PFSK-1 (cell line): Measurements from ENCODE around the gene TBPL1.

Experiments used
- FOXP2 ChIP-seq: optimal IDR thresholded peaks from 2 replicates; pipeline ENCODE3; 2011; ENCODE audit warnings: borderline replicate concordance, control low read depth, inconsistent platforms; ENCODE audit not compliant: insufficient read depth; ENCODE audit errors: extremely low read length, extremely low read depth
- POLR2AphosphoS5 ChIP-seq: IDR thresholded peaks from 2 replicates; pipeline ENCODE4 v1.6.1; 2012; ENCODE audit warnings: low read depth, mild to moderate bottlenecking, control low read depth, low read length, moderate library complexity
- REST ChIP-seq, 2 experiments: IDR thresholded peaks; 2 replicates each; pipeline versions ENCODE4 v1.6.1 to v1.8.0; 2011 to 2012; ENCODE audit warnings: low read depth in 2 of 2, low read length in 2 of 2, control low read depth in 1 of 2, inconsistent platforms in 1 of 2, mild to moderate bottlenecking in 1 of 2, moderate library complexity in 1 of 2; ENCODE audit not compliant: insufficient read depth in 1 of 2
- SIN3A ChIP-seq: IDR thresholded peaks from 2 replicates; pipeline ENCODE4 v1.6.1; 2012; ENCODE audit warnings: mild to moderate bottlenecking, low read length, moderate library complexity, borderline replicate concordance; ENCODE audit not compliant: insufficient read depth
- TAF1 ChIP-seq: IDR thresholded peaks from 2 replicates; pipeline ENCODE4 v1.6.1; 2012; ENCODE audit warnings: low read length, control low read depth, borderline replicate concordance; ENCODE audit not compliant: insufficient read depth

Gene TBPL1

DNA sequence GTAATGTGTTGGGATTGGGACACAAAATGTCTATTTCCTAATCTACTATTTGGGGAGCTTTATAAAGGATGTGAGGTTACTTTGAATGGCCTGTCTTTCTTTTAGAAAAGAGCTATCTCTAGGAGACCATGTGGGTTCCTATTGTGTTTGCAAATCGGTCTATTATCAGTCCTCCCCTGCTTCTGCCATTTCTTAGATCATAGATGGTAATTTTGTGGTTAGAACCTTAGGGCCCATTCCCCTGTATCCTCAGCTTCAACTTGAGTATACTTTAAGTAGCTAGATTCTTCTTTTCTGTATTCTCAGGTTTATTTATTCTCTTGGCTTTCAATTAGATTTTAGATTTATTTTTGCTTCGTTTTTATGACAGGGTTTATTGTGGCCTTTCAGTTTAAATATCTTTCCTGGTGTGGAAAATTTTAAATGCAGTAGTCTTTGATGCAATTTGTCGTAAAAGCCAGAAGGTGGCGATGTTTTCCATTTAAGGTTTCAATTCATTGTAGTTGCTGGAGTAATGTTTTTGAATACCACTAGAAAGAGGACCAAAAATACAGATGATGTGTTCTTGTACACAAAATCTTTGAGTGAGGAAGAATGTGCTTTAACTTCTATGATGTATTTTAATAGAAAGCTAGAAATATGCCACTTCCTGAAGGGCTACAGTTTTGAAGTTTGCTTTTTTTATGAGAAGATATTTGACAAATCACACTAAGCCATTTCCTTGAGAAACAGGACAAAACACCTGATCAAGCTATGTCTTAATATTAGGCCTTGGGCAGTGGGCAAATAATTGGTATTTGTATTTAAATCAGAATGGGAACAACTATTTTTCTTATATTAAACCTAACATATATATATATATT is 20.3 kb downstream of the TBPL1 start:
- TF ChIP-seq POLR2AphosphoS5 (no peak), SIN3A (no peak), TAF1 (no peak), FOXP2 (no peak), REST (IDR thresholded peaks at IDR 0.05; ENCODE audit: insufficient read depth in 1 of 2, low read depth in 2 of 2, low read length in 2 of 2) (no peak)

- TF ChIP-seq REST (IDR thresholded peaks at IDR 0.05; ENCODE audit: insufficient read depth in 1 of 2, low read depth in 2 of 2, low read length in 2 of 2), result no peak
- no peak for TF ChIP-seq TAF1
- TF ChIP-seq FOXP2, result no peak
Measured at GRCh38 chr6:133977983-133978895, 25.2 kb downstream of the TBPL1 start.

- TF ChIP-seq SIN3A (no peak), FOXP2 (no peak), TAF1 (no peak), POLR2AphosphoS5 (no peak), REST (IDR thresholded peaks at IDR 0.05; ENCODE audit: insufficient read depth in 1 of 2, low read depth in 2 of 2, low read length in 2 of 2) (no peak)
Measured at GRCh38 chr6:133978896-133979240, 25.8 kb downstream of the TBPL1 start.

GRCh38 chr6:133980168-133980567 is 27.1 kb downstream of the TBPL1 start:
- TF ChIP-seq TAF1 (no peak), POLR2AphosphoS5 (no peak), SIN3A (no peak), FOXP2 (no peak), REST (IDR thresholded peaks at IDR 0.05; ENCODE audit: insufficient read depth in 1 of 2, low read depth in 2 of 2, low read length in 2 of 2) (no peak)
